Esophagus muscularis mucosa (tissue), 4 donors: ENCODE measurements around the gene NAA20. TPM values are rescaled to one million over a fixed set of nuclear protein-coding genes. Genes with fewer than 3 reads are reported as not detected.

Source experiments
- DNase-seq: peaks from one replicate; pipeline ENCODE4 v3.0.0-alpha.2; 2017; ENCODE audit errors: extremely low spot score
- H3K27ac ChIP-seq, 4 donors: fragments of 200-600 bp; sonication (generic); replicated peaks in 1 of 4; 1 replicate in 3 of 4; 2 replicates in 1 of 4; pipeline ENCODE4 v1.5.1; 2016 to 2019; ENCODE audit warnings: mild to moderate bottlenecking in 1 of 4
- H3K27me3 ChIP-seq, 4 donors: fragments of 200-600 bp; sonication (generic); one replicate each; pipeline versions ENCODE4 v1.5.1 to v1.6.0; 2016 to 2019
- H3K36me3 ChIP-seq, 4 donors: fragments of 200-600 bp; sonication (generic); one replicate each; pipeline ENCODE4 v1.5.1; 2016 to 2019
- H3K4me1 ChIP-seq, 4 donors: fragments of 200-600 bp; sonication (generic); one replicate each; pipeline ENCODE4 v1.5.1; 2016 to 2019
- H3K4me3 ChIP-seq, 4 donors: fragments of 200-600 bp; sonication (generic); 1 replicate in 2 of 4; 2 replicates in 2 of 4; pipeline ENCODE4 v1.5.1; 2016 to 2019; ENCODE audit warnings: mild to moderate bottlenecking in 4 of 4, moderate library complexity in 1 of 4
- H3K9me3 ChIP-seq, 4 donors: fragments of 200-600 bp; sonication (generic); 1 replicate in 3 of 4; 2 replicates in 1 of 4; pipeline ENCODE4 v1.5.1; 2016 to 2019
- EP300 ChIP-seq: sonication (generic); formaldehyde crosslinking; IDR thresholded peaks from one replicate; pipeline ENCODE4 v1.6.1; 2017; ENCODE audit warnings: antibody characterized with exemption
- POLR2A ChIP-seq: fragments of 450-650 bp; IDR thresholded peaks from one replicate; pipeline ENCODE4 v1.6.1; 2017; ENCODE audit warnings: antibody characterized with exemption, moderate library complexity, mild to moderate bottlenecking, low read depth
- POLR2AphosphoS5 ChIP-seq, 2 donors: sonication (generic); formaldehyde crosslinking; IDR thresholded peaks; one replicate each; pipeline ENCODE4 v1.6.1; 2017; ENCODE audit warnings: antibody characterized with exemption in 2 of 2
- WGBS: methylation state at CpG from one replicate; pipeline ENCODE4 v1.1.5; 2018; 5-methylcytosine and 5-hydroxymethylcytosine counted together
- intact Hi-C: fragments of 100-400 bp; cut with DNase I; formaldehyde crosslinking; loops from one replicate; pipeline ENCODE4 v1.15.1; 2023
- total RNA-seq, 4 donors: library from RNA; depleted of rRNA; stranded (reverse); fragments of >200 nt; gene quantifications; one replicate each; pipeline versions ENCODE4 v1.1.0 to v1.2.1, GENCODE V29; 2016
- TF ChIP-seq, protein P1 (sequence below), 3 experiments: fragments of 200-600 bp in 2 of 3; fragments of 450-650 bp in 1 of 3; sonication (generic) in 2 of 3; IDR thresholded peaks; one replicate each; pipeline ENCODE4 v1.5.1; 2017 to 2019; ENCODE audit warnings: antibody characterized with exemption in 3 of 3, mild to moderate bottlenecking in 2 of 3, moderate library complexity in 1 of 3

The NAA20 gene
- total RNA-seq, 4 donors from 2014 or later = 29.5 to 38.5 (median 34.8) TPM

- intact Hi-C loops = loop anchor here (5.0 kb wide), 2 partner anchors 112 to 307 kb away; no protein-coding TSS in a partner anchor
- no peak overlapping the region for H3K4me3 ChIP-seq
- peaks cover 50 to 66% (median 60%) of the 10 kb centered on the region in 4 donors for H3K4me1 ChIP-seq
- TF ChIP-seq POLR2AphosphoS5 (IDR thresholded peaks at IDR 0.05) (no peak), POLR2A (no peak), EP300 (no peak)
- TF ChIP-seq, protein P1, sequence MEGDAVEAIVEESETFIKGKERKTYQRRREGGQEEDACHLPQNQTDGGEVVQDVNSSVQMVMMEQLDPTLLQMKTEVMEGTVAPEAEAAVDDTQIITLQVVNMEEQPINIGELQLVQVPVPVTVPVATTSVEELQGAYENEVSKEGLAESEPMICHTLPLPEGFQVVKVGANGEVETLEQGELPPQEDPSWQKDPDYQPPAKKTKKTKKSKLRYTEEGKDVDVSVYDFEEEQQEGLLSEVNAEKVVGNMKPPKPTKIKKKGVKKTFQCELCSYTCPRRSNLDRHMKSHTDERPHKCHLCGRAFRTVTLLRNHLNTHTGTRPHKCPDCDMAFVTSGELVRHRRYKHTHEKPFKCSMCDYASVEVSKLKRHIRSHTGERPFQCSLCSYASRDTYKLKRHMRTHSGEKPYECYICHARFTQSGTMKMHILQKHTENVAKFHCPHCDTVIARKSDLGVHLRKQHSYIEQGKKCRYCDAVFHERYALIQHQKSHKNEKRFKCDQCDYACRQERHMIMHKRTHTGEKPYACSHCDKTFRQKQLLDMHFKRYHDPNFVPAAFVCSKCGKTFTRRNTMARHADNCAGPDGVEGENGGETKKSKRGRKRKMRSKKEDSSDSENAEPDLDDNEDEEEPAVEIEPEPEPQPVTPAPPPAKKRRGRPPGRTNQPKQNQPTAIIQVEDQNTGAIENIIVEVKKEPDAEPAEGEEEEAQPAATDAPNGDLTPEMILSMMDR (IDR thresholded peaks at IDR 0.05) = no peak
- no peaks in the 10 kb centered on the region for H3K27me3 ChIP-seq
- H3K9me3 ChIP-seq = no peaks in the 10 kb centered on the region
- H3K27ac ChIP-seq = peak overlapping the region in 1 of 4 donors; percentile 7
- DNase-seq = no peak
- peaks cover 22 to 74% (median 58%) of the 10 kb centered on the region in 4 donors for H3K36me3 ChIP-seq
- WGBS = 88% methylated on average over 7 of the region's 7 CpGs
These were observed 18.0 kb upstream of the NAA20 start for GRCh38 chr20:19998990-19999705.

DNA sequence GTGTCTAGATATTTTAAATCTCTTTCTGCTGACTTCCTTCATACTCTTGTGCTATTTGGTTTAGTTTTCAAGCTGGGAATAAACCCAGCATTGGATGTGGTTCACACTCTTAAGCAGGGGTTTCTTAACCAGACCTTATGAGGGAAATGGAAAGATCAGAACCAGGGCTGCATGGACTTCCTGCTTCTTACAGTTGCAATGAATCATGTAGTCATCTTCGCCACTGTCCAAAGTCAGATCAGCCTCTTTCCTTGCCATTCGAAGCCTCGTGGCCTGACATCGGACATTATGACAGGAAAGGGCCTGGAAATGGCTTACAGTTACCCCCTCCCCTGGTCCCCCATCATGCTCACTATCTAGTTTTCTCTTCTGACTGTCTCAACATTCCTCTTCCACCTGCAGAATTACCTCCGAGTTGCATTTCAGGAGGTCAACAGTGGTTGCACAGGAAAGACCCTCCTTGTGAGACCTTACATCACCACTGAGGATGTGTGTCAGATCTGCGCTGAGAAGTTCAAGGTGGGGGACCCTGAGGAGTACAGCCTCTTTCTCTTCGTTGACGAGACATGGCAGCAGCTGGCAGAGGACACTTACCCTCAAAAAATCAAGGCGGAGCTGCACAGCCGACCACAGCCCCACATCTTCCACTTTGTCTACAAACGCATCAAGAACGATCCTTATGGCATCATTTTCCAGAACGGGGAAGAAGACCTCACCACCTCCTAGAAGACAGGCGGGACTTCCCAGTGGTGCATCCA lies 16.8 kb upstream of the NAA20 start:
- TF ChIP-seq POLR2AphosphoS5 (IDR thresholded peaks at IDR 0.05) (no peak), EP300 (no peak), POLR2A (no peak)
- TF ChIP-seq, protein P1 (IDR thresholded peaks at IDR 0.05) = no peak
- Histone ChIP-seq H3K4me1 (peaks cover 40 to 56% (median 51%) of the 10 kb centered on the region in 4 donors), H3K27ac (peak overlapping the region in 3 of 4 donors; percentile 1 to 34 (median 15))

DNA sequence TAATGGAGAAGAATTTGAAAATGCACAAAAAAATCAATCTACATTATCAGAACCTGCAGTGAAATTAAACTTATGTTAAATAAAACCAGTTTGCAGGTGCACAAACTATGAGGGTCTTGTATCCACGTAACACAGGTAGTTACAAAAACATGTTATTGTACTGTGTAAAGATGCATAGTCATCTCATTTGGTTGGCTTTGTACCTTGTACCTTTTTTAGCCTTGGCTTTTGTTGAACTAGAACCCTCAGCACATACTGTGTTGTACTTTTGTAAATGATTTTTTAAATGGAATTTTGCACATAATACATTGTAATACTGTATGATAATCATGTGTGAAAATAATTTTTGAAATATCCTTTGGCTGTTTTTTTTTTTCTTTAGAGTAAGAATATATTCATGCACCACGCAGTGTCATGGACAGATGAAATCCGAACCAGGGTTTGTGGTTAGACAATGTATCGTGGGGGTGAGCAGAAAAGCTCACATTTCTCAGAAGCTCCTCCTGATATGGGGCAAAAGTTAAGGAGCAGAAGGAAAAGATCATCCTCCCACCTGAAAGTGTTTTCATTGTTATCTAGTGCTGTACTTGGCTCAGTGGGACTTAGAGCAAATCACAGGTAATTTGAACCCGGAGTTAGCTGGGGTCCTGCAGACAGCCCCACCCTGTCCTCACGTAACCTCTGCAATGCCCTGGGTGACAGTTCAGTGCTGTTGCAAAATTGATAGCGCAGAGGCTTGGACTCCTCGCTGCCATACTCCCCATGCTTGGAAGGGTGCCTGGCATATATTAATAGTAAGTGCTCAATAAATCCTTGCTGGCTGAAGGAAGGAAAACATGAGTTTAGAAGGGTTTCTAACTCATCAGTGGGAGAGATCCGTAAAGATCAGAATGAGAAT lies 14.8 kb upstream of the NAA20 start:
- TF ChIP-seq POLR2AphosphoS5 (IDR thresholded peaks at IDR 0.05) (no peak), POLR2A (no peak), EP300 (no peak)
- TF ChIP-seq, protein P1 (IDR thresholded peaks at IDR 0.05) = no peak
- Histone ChIP-seq H3K9me3 (no peaks in the 10 kb centered on the region), H3K27me3 (no peaks in the 10 kb centered on the region), H3K27ac (peak overlapping the region; percentile 50 to 75 (median 69)), H3K4me3 (no peak overlapping the region), H3K36me3 (peaks cover 19 to 52% (median 41%) of the 10 kb centered on the region in 4 donors), H3K4me1 (peaks cover 25 to 42% (median 35%) of the 10 kb centered on the region in 4 donors)
- DNase-seq = no peak
- intact Hi-C loops = no loop called here
- WGBS = 50% methylated on average over 9 of the region's 9 CpGs

More for the DNA sequence above, 16.8 kb upstream of the NAA20 start:
- DNase-seq = no peak
- intact Hi-C loops = no loop called here
- Histone ChIP-seq H3K4me3 (no peak overlapping the region), H3K9me3 (no peaks in the 10 kb centered on the region), H3K27me3 (no peaks in the 10 kb centered on the region), H3K36me3 (peaks cover 22 to 72% (median 58%) of the 10 kb centered on the region in 4 donors)
- 86% methylated on average over 14 of the region's 14 CpGs for WGBS
